GM23338 (cell line): Measurements from ENCODE around the gene GID4. TPM values are rescaled to one million over a fixed set of nuclear protein-coding genes. Genes with fewer than 3 reads are reported as not detected.

Experiments used
- ATAC-seq: fragments of 200-7000 bp; cut with Tn5 transposase; 3 replicates; pipeline ENCODE4 v1.9.1; 2020
- DNase-seq: peaks from one replicate; pipeline ENCODE4 v3.0.0-alpha.2; 2015; ENCODE audit warnings: low spot score
- H2AFZ ChIP-seq: fragments of 200-600 bp; sonication (generic); 2 replicates; pipeline ENCODE4 v1.8.0; 2016; ENCODE audit warnings: antibody characterized with exemption, mild to moderate bottlenecking, moderate library complexity
- H3F3A ChIP-seq: fragments of 200-600 bp; sonication (generic); replicated peaks from 2 replicates; pipeline ENCODE4 v1.8.0; 2017; ENCODE audit warnings: antibody characterized with exemption, mixed run types, low read depth
- H3K27ac ChIP-seq: fragments of 200-600 bp; sonication (generic); 2 replicates; pipeline ENCODE4 v1.6.1; 2016; ENCODE audit warnings: low read depth
- H3K27me3 ChIP-seq: fragments of 200-600 bp; sonication (generic); 2 replicates; pipeline ENCODE4 v1.8.0; 2016; ENCODE audit warnings: mild to moderate bottlenecking, mixed run types, moderate library complexity; ENCODE audit not compliant: insufficient read depth
- H3K36me3 ChIP-seq: fragments of 200-600 bp; sonication (generic); 2 replicates; pipeline ENCODE4 v1.8.0; 2016; ENCODE audit warnings: mild to moderate bottlenecking; ENCODE audit not compliant: insufficient read depth
- H3K4me1 ChIP-seq: fragments of 200-600 bp; sonication (generic); 2 replicates; pipeline ENCODE4 v1.8.0; 2016; ENCODE audit warnings: mild to moderate bottlenecking, moderate library complexity; ENCODE audit not compliant: insufficient read depth
- H3K4me2 ChIP-seq: fragments of 200-600 bp; sonication (generic); 2 replicates; pipeline ENCODE4 v1.7.1; 2017; ENCODE audit warnings: mixed run types
- H3K4me3 ChIP-seq: fragments of 200-600 bp; sonication (generic); 2 replicates; pipeline ENCODE4 v1.6.1; 2016; ENCODE audit warnings: mixed run types
- H3K79me2 ChIP-seq: fragments of 200-600 bp; sonication (generic); replicated peaks from 2 replicates; pipeline ENCODE4 v1.8.0; 2017; ENCODE audit warnings: mild to moderate bottlenecking; ENCODE audit not compliant: insufficient read depth
- H3K9me2 ChIP-seq: fragments of 200-600 bp; sonication (generic); 2 replicates; pipeline ENCODE4 v1.8.0; 2017; ENCODE audit not compliant: insufficient read depth
- H4K20me1 ChIP-seq: fragments of 200-600 bp; sonication (generic); replicated peaks from 2 replicates; pipeline ENCODE4 v1.8.0; 2017; ENCODE audit warnings: mild to moderate bottlenecking; ENCODE audit not compliant: insufficient read depth
- H3K27ac Mint-ChIP-seq: 2 replicates; pipeline ENCODE4 v1.8.0; 2020; ENCODE audit warnings: inconsistent platforms, mild to moderate bottlenecking, moderate library complexity, mixed read lengths
- H3K27me3 Mint-ChIP-seq: 3 replicates; pipeline ENCODE4 v1.8.0; 2022; ENCODE audit warnings: low read depth, mild to moderate bottlenecking, moderate library complexity, mixed read lengths, inconsistent platforms; ENCODE audit not compliant: insufficient read depth, poor library complexity
- H3K36me3 Mint-ChIP-seq: 3 replicates; pipeline ENCODE4 v1.8.0; 2021; ENCODE audit warnings: low read depth, mild to moderate bottlenecking, inconsistent platforms, moderate library complexity, mixed read lengths
- H3K4me1 Mint-ChIP-seq: 3 replicates; pipeline ENCODE4 v1.8.0; 2020; ENCODE audit warnings: mild to moderate bottlenecking, inconsistent platforms, mixed read lengths
- H3K4me3 Mint-ChIP-seq: 3 replicates; pipeline ENCODE4 v1.8.0; 2021; ENCODE audit warnings: moderate library complexity, mild to moderate bottlenecking, inconsistent platforms, mixed read lengths
- H3K9me3 Mint-ChIP-seq: 3 replicates; pipeline ENCODE4 v1.8.0; 2020; ENCODE audit warnings: moderate library complexity, mild to moderate bottlenecking, inconsistent platforms, mixed read lengths
- CREB1 ChIP-seq: fragments of 250-450 bp; sonication (Bioruptor Pico); IDR thresholded peaks from 2 replicates; pipeline ENCODE4 v1.5.0; 2020; ENCODE audit warnings: low read depth, mild to moderate bottlenecking, moderate library complexity
- CTCF ChIP-seq, 2 experiments: fragments of 200-600 bp in 1 of 2; sonication (generic) in 1 of 2; conservative IDR thresholded peaks; 2 replicates each; pipeline versions ENCODE4 v1.5.1 to v1.6.1; 2016 to 2017; ENCODE audit warnings: antibody characterized with exemption in 2 of 2, low read depth in 2 of 2, mild to moderate bottlenecking in 2 of 2, moderate library complexity in 1 of 2
- EZH2 ChIP-seq: fragments of 200-600 bp; sonication (generic); IDR thresholded peaks from one replicate; pipeline ENCODE4 v1.8.0; 2017; ENCODE audit warnings: antibody characterized with exemption, mild to moderate bottlenecking, low read depth; ENCODE audit not compliant: unreplicated experiment
- EZH2phosphoT487 ChIP-seq: fragments of 200-600 bp; sonication (generic); IDR thresholded peaks from one replicate; pipeline ENCODE4 v1.8.1; 2018; ENCODE audit warnings: antibody characterized with exemption; ENCODE audit not compliant: unreplicated experiment
- JUNB ChIP-seq: IDR thresholded peaks from one replicate; pipeline ENCODE4 v1.6.1; 2016; ENCODE audit warnings: antibody characterized with exemption; ENCODE audit not compliant: unreplicated experiment
- NANOG ChIP-seq: IDR thresholded peaks from 2 replicates; pipeline ENCODE4 v1.6.1; 2016; ENCODE audit warnings: antibody characterized with exemption, borderline replicate concordance
- POLR2AphosphoS5 ChIP-seq: IDR thresholded peaks from 2 replicates; pipeline ENCODE4 v1.6.1; 2016; ENCODE audit warnings: antibody characterized with exemption, low read depth
- REST ChIP-seq: IDR thresholded peaks from one replicate; pipeline ENCODE4 v1.6.1; 2018; ENCODE audit warnings: antibody characterized with exemption; ENCODE audit not compliant: unreplicated experiment
- STAT1 ChIP-seq: IDR thresholded peaks from one replicate; pipeline ENCODE4 v1.6.1; 2016; ENCODE audit warnings: antibody characterized with exemption; ENCODE audit not compliant: unreplicated experiment
- ZNF114 ChIP-seq: fragments of 250-450 bp; sonication (Bioruptor Pico); IDR thresholded peaks from 2 replicates; pipeline ENCODE4 v1.5.0; 2020; ENCODE audit warnings: mild to moderate bottlenecking, moderate library complexity
- ZNF331 ChIP-seq: fragments of 250-450 bp; sonication (Bioruptor Pico); IDR thresholded peaks from 2 replicates; pipeline ENCODE4 v1.5.0; 2020; ENCODE audit warnings: low read depth, mild to moderate bottlenecking, moderate library complexity
- ZNF462 ChIP-seq: fragments of 250-450 bp; sonication (Bioruptor Pico); IDR thresholded peaks from 2 replicates; pipeline ENCODE4 v1.5.0; 2020; ENCODE audit warnings: mild to moderate bottlenecking, moderate library complexity
- polyA plus RNA-seq: library from polyadenylated mRNA; unstranded; fragments of >200 nt; fragmentation: Nextera tagmentation; extraction: Ambion mirVana; gene quantifications from 2 replicates; pipeline ENCODE4 v1.2.1, GENCODE V29; 2016
- total RNA-seq: library from RNA; depleted of rRNA; stranded (reverse); fragments of >200 nt; shearing (Covaris generic); gene quantifications from 2 replicates; pipeline ENCODE4 v1.2.3, GENCODE V29; 2014

The GID4 gene
- total and polyA plus RNA-seq, 2 experiments from 2014 or later = 6.3 to 11.2 TPM

DNA sequence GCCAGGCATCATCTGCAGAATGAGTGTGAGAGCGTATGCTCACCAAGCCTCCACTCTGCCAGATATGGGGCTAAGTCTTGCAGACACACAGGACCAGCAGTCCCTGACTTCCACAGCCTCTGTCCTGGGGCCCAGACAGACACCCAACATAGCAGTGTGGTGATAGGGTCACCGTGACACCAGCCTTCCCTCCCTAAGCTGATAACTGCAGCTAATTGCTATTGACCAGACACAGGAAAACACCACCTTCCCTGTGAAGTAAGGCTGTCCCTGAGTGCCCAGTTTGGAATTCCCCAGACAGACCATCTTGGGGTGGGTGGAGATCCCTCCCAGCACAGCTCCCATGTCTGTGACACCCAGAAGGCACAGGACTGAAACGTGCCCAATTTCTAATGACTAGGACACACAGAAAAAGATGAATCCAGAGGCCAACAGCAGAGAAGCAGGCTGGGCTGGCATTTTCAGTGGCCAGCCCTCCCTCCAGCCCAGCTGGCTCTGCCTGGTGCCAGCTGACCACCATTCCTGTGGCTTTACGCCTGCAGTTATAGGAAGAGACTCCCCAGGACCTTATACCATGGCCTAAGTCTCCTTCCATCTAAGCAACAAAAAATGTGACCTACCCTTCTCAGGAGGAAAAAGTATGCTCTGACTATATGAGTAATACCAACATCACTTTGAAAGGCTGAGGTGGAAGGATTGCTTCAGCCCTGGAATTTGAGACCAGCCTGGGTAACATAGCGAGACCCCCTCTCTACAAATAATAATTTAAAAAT, 30.5 kb upstream of the GID4 start:
- TF ChIP-seq ZNF331 (CRISPR knock-in tag) = no peak
- TF ChIP-seq EZH2 = no peak
- no peak for TF ChIP-seq REST
- no peak for TF ChIP-seq STAT1
- TF ChIP-seq ZNF114 (CRISPR knock-in tag) = no peak
- TF ChIP-seq POLR2AphosphoS5 = no peak
- no peak for TF ChIP-seq ZNF462 (CRISPR knock-in tag)
- TF ChIP-seq EZH2phosphoT487 = no peak
- TF ChIP-seq NANOG = no peak
- no peak for TF ChIP-seq CTCF (conservative IDR thresholded peaks at IDR 0.05; ENCODE audit: low read depth in 2 of 2)
- no peak for TF ChIP-seq JUNB
- no peak for TF ChIP-seq CREB1 (CRISPR knock-in tag)
- no peak for ATAC-seq
- no peaks in the 10 kb centered on the region for H3K36me3 ChIP-seq

More for the DNA sequence above, 30.5 kb upstream of the GID4 start:
- Mint-ChIP-seq H3K4me3 (no peak overlapping the region), H3K36me3 (no peaks in the 10 kb centered on the region), H3K27me3 (peaks cover 12% of the 10 kb centered on the region), H3K9me3 (peaks cover 3% of the 10 kb centered on the region; the same call in 1 of the 3 replicates), H3K4me1 (peaks cover 8% of the 10 kb centered on the region; the same call in 2 of the 3 replicates), H3K27ac (no peak overlapping the region)
- H3K4me2 ChIP-seq = no peak overlapping the region
- H3K4me1 ChIP-seq = no peaks in the 10 kb centered on the region
- H3K4me3 ChIP-seq = no peak overlapping the region
- no peaks in the 10 kb centered on the region for H3K9me2 ChIP-seq
- H3K27ac ChIP-seq = no peak overlapping the region
- H3K79me2 ChIP-seq = no peaks in the 10 kb centered on the region
- no peak overlapping the region for H2AFZ ChIP-seq
- no peaks in the 10 kb centered on the region for H3F3A ChIP-seq
- DNase-seq = no peak
- H3K27me3 ChIP-seq = no peaks in the 10 kb centered on the region
- H4K20me1 ChIP-seq = peaks cover 5% of the 10 kb centered on the region; the same call in 1 of the 2 replicates
